Measurements from ENCODE around the gene MYRF. TPM values are rescaled to one million over a fixed set of nuclear protein-coding genes. Genes with fewer than 3 reads are reported as not detected.

The MYRF gene
- total RNA-seq, 2 donors from 2014 or later = 2.2 to 2.9 TPM

GRCh38 chr11:61749591-61750217 is 2.7 kb upstream of the MYRF start:
- Mint-ChIP-seq H3K9me3 (no peaks in the 10 kb centered on the region), H3K36me3 (ENCODE audit: insufficient read depth in 2 of 2) (no peaks in the 10 kb centered on the region), H3K4me3 (no peak overlapping the region), H3K27ac (no peak overlapping the region), H3K4me1 (ENCODE audit: low read depth) (peaks cover 13% of the 10 kb centered on the region), H3K27me3 (ENCODE audit: low read depth) (peaks cover 30% of the 10 kb centered on the region)
- no peak for DNase-seq
- no peak for ATAC-seq (replicated peaks in 1 of 2)

GRCh38 chr11:61750631-61751273 is 1.7 kb upstream of the MYRF start:
- no peak overlapping the region for H3K27ac Mint-ChIP-seq
- H3K4me3 Mint-ChIP-seq = no peak overlapping the region
- H3K4me1 Mint-ChIP-seq (ENCODE audit: low read depth) = peaks cover 13% of the 10 kb centered on the region
- no peak for ATAC-seq (replicated peaks in 1 of 2)
- no peak for DNase-seq
- H3K36me3 Mint-ChIP-seq (ENCODE audit: insufficient read depth in 2 of 2) = no peaks in the 10 kb centered on the region
- peaks cover 30% of the 10 kb centered on the region for H3K27me3 Mint-ChIP-seq (ENCODE audit: low read depth)
- H3K9me3 Mint-ChIP-seq = no peaks in the 10 kb centered on the region

- Mint-ChIP-seq H3K9me3 (no peaks in the 10 kb centered on the region), H3K36me3 (ENCODE audit: insufficient read depth in 2 of 2) (no peaks in the 10 kb centered on the region), H3K27ac (no peak overlapping the region), H3K4me3 (peak overlapping the region in 1 of 2 donors; percentile 5), H3K4me1 (ENCODE audit: low read depth) (peaks cover 17% of the 10 kb centered on the region), H3K27me3 (ENCODE audit: low read depth) (peaks cover 30% of the 10 kb centered on the region)
- ATAC-seq (replicated peaks in 1 of 2) = no peak
- DNase-seq = no peak
Measured at GRCh38 chr11:61751384-61751783, 1.1 kb upstream of the MYRF start.

GRCh38 chr11:61752925-61753521 is 587 bp downstream of the MYRF start:
- DNase-seq (no peak), ATAC-seq (replicated peaks in 1 of 2) (peak in 1 of 2 donors; percentile 1)
- Mint-ChIP-seq H3K27ac (no peak overlapping the region), H3K9me3 (no peaks in the 10 kb centered on the region), H3K4me1 (ENCODE audit: low read depth) (peaks cover 27% of the 10 kb centered on the region), H3K36me3 (ENCODE audit: insufficient read depth in 2 of 2) (no peaks in the 10 kb centered on the region), H3K27me3 (ENCODE audit: low read depth) (peaks cover 30% of the 10 kb centered on the region), H3K4me3 (peak overlapping the region; percentile 78 to 81)

GRCh38 chr11:61753672-61754071 is 1.2 kb downstream of the MYRF start:
- Mint-ChIP-seq H3K36me3 (ENCODE audit: insufficient read depth in 2 of 2) (no peaks in the 10 kb centered on the region), H3K4me1 (ENCODE audit: low read depth) (peaks cover 27% of the 10 kb centered on the region), H3K4me3 (peak overlapping the region; percentile 78 to 81), H3K9me3 (no peaks in the 10 kb centered on the region), H3K27ac (no peak overlapping the region), H3K27me3 (ENCODE audit: low read depth) (peaks cover 30% of the 10 kb centered on the region)
- ATAC-seq (replicated peaks in 1 of 2) = no peak
- DNase-seq = no peak

GRCh38 chr11:61754534-61755482 is 2.4 kb downstream of the MYRF start:
- Mint-ChIP-seq H3K4me1 (ENCODE audit: low read depth) (peaks cover 27% of the 10 kb centered on the region), H3K27ac (no peak overlapping the region), H3K4me3 (no peak overlapping the region), H3K27me3 (ENCODE audit: low read depth) (peaks cover 23% of the 10 kb centered on the region), H3K9me3 (no peaks in the 10 kb centered on the region), H3K36me3 (ENCODE audit: insufficient read depth in 2 of 2) (no peaks in the 10 kb centered on the region)
- no peak for ATAC-seq (replicated peaks in 1 of 2)
- DNase-seq = no peak

- H3K4me3 Mint-ChIP-seq = no peak overlapping the region
- no peak for ATAC-seq (replicated peaks in 1 of 2)
- no peaks in the 10 kb centered on the region for H3K36me3 Mint-ChIP-seq (ENCODE audit: insufficient read depth in 2 of 2)
- DNase-seq = no peak
- no peaks in the 10 kb centered on the region for H3K9me3 Mint-ChIP-seq
- peaks cover 18% of the 10 kb centered on the region for H3K27me3 Mint-ChIP-seq (ENCODE audit: low read depth)
- H3K27ac Mint-ChIP-seq = peak overlapping the region; percentile 34
- H3K4me1 Mint-ChIP-seq (ENCODE audit: low read depth) = peaks cover 27% of the 10 kb centered on the region
Measured at GRCh38 chr11:61756147-61756451, 3.7 kb downstream of the MYRF start.

- Mint-ChIP-seq H3K9me3 (no peaks in the 10 kb centered on the region), H3K27ac (peak overlapping the region; percentile 34), H3K4me1 (ENCODE audit: low read depth) (peaks cover 27% of the 10 kb centered on the region), H3K36me3 (ENCODE audit: insufficient read depth in 2 of 2) (no peaks in the 10 kb centered on the region), H3K4me3 (peak overlapping the region in 1 of 2 donors; percentile 37), H3K27me3 (ENCODE audit: low read depth) (peaks cover 13% of the 10 kb centered on the region)
- ATAC-seq (replicated peaks in 1 of 2) = peak; percentile 70 to 86
- DNase-seq = peak; percentile 53 to 66
Measured at GRCh38 chr11:61756452-61757212, 4.2 kb downstream of the MYRF start.

- no peak for ATAC-seq (replicated peaks in 1 of 2)
- peaks cover 27% of the 10 kb centered on the region for H3K4me1 Mint-ChIP-seq (ENCODE audit: low read depth)
Measured at GRCh38 chr11:61757213-61757862, 4.9 kb downstream of the MYRF start.

GRCh38 chr11:61760946-61761345 is 8.5 kb downstream of the MYRF start:
- Mint-ChIP-seq H3K9me3 (no peaks in the 10 kb centered on the region), H3K4me1 (ENCODE audit: low read depth) (peaks cover 14% of the 10 kb centered on the region), H3K27ac (no peak overlapping the region), H3K27me3 (ENCODE audit: low read depth) (no peaks in the 10 kb centered on the region), H3K36me3 (ENCODE audit: insufficient read depth in 2 of 2) (no peaks in the 10 kb centered on the region), H3K4me3 (no peak overlapping the region)
- DNase-seq = no peak
- no peak for ATAC-seq (replicated peaks in 1 of 2)

More at GRCh38 chr11:61757213-61757862, 4.9 kb downstream of the MYRF start:
- H3K27me3 Mint-ChIP-seq (ENCODE audit: low read depth) = peaks cover 13% of the 10 kb centered on the region
- H3K27ac Mint-ChIP-seq = no peak overlapping the region
- H3K36me3 Mint-ChIP-seq (ENCODE audit: insufficient read depth in 2 of 2) = no peaks in the 10 kb centered on the region
- no peaks in the 10 kb centered on the region for H3K9me3 Mint-ChIP-seq
- H3K4me3 Mint-ChIP-seq = no peak overlapping the region
- DNase-seq = no peak

- Mint-ChIP-seq H3K27ac (no peak overlapping the region), H3K4me3 (no peak overlapping the region), H3K36me3 (ENCODE audit: insufficient read depth in 2 of 2) (no peaks in the 10 kb centered on the region), H3K27me3 (ENCODE audit: low read depth) (no peaks in the 10 kb centered on the region), H3K9me3 (no peaks in the 10 kb centered on the region), H3K4me1 (ENCODE audit: low read depth) (peaks cover 7% of the 10 kb centered on the region)
- DNase-seq (no peak), ATAC-seq (replicated peaks in 1 of 2) (no peak)
Measured at GRCh38 chr11:61761440-61762222, 9.2 kb downstream of the MYRF start.
